IPS DF 6.9 (cell line): Measurements from ENCODE around the gene CLEC19A.

ENCODE experiments used
- DNase-seq: peaks from one replicate; pipeline ENCODE4 v3.0.0-alpha.2; 2013; ENCODE audit warnings: low read depth, low spot score
- H3K27ac ChIP-seq: one replicate; pipeline ENCODE4 v1.5.1; 2013; ENCODE audit warnings: low read length, control low read depth
- H3K27me3 ChIP-seq: 2 replicates; pipeline ENCODE4 v1.6.1; 2013; ENCODE audit warnings: mild to moderate bottlenecking, low read length; ENCODE audit not compliant: control insufficient read depth, insufficient read depth
- H3K36me3 ChIP-seq: 2 replicates; pipeline ENCODE4 v1.6.1; 2013; ENCODE audit warnings: low read length; ENCODE audit not compliant: control insufficient read depth, insufficient read depth
- H3K4me1 ChIP-seq: 2 replicates; pipeline ENCODE4 v1.6.1; 2013; ENCODE audit warnings: low read length; ENCODE audit not compliant: control insufficient read depth, insufficient read depth
- H3K4me3 ChIP-seq: 2 replicates; pipeline ENCODE4 v1.5.1; 2013; ENCODE audit warnings: mild to moderate bottlenecking, low read length
- H3K9me3 ChIP-seq: 2 replicates; pipeline ENCODE4 v1.6.1; 2013; ENCODE audit warnings: low read length, inconsistent platforms; ENCODE audit not compliant: control insufficient read depth, insufficient read depth
- WGBS: extraction: QIAGEN DNeasy Blood & Tissue Kit; methylation state at CpG from one replicate; pipeline ENCODE4 v1.1.7; 2013; ENCODE audit warnings: mixed read lengths, missing lambda C conversion rate; ENCODE audit not compliant: insufficient read length, insufficient coverage; 5-methylcytosine and 5-hydroxymethylcytosine counted together

CLEC19A gene

GRCh38 chr16:19346335-19346922, 60.9 kb downstream of the CLEC19A start:
- Histone ChIP-seq H3K27ac (no peak overlapping the region), H3K27me3 (no peaks in the 10 kb centered on the region), H3K36me3 (no peaks in the 10 kb centered on the region), H3K4me1 (peaks cover 1% of the 10 kb centered on the region; the same call in 1 of the 2 replicates), H3K4me3 (no peak overlapping the region), H3K9me3 (no peaks in the 10 kb centered on the region)
- no CpG with 5 or more reads among the region's 3 CpGs for WGBS
- DNase-seq = no peak

- DNase-seq = no peak
- WGBS = no CpG with 5 or more reads among the region's 6 CpGs
Observed at GRCh38 chr16:19348125-19348524, 62.6 kb downstream of the CLEC19A start.

GRCh38 chr16:19348578-19349315, 63.2 kb downstream of the CLEC19A start:
- DNase-seq = no peak

More at GRCh38 chr16:19348125-19348524, 62.6 kb downstream of the CLEC19A start:
- Histone ChIP-seq H3K4me1 (peaks cover 1% of the 10 kb centered on the region; the same call in 1 of the 2 replicates), H3K27me3 (no peaks in the 10 kb centered on the region), H3K36me3 (no peaks in the 10 kb centered on the region), H3K9me3 (no peaks in the 10 kb centered on the region), H3K4me3 (no peak overlapping the region), H3K27ac (no peak overlapping the region)

GRCh38 chr16:19354371-19354770, 68.8 kb downstream of the CLEC19A start:
- whole genome bisulfite sequencing = no CpG with 5 or more reads among the region's 2 CpGs
- no peak for DNase-seq
- Histone ChIP-seq H3K36me3 (no peaks in the 10 kb centered on the region), H3K4me3 (no peak overlapping the region), H3K27ac (no peak overlapping the region), H3K4me1 (no peaks in the 10 kb centered on the region), H3K9me3 (no peaks in the 10 kb centered on the region), H3K27me3 (no peaks in the 10 kb centered on the region)

More at GRCh38 chr16:19348578-19349315, 63.2 kb downstream of the CLEC19A start:
- H3K4me3 ChIP-seq = no peak overlapping the region
- no CpG with 5 or more reads among the region's 11 CpGs for WGBS
- H3K27ac ChIP-seq = no peak overlapping the region
- H3K27me3 ChIP-seq = no peaks in the 10 kb centered on the region
- no peaks in the 10 kb centered on the region for H3K9me3 ChIP-seq
- no peaks in the 10 kb centered on the region for H3K36me3 ChIP-seq
- H3K4me1 ChIP-seq = peaks cover 1% of the 10 kb centered on the region; the same call in 1 of the 2 replicates

- H3K4me3 ChIP-seq = no peak overlapping the region
- H3K27me3 ChIP-seq = no peaks in the 10 kb centered on the region
- H3K27ac ChIP-seq = no peak overlapping the region
- H3K9me3 ChIP-seq = no peaks in the 10 kb centered on the region
- H3K4me1 ChIP-seq = no peaks in the 10 kb centered on the region
- DNase-seq = no peak
- H3K36me3 ChIP-seq = no peaks in the 10 kb centered on the region
- WGBS = no CpG with 5 or more reads among the region's 4 CpGs
Observed at GRCh38 chr16:19356024-19356952, 70.8 kb downstream of the CLEC19A start.

GRCh38 chr16:19359556-19359955, 74.0 kb downstream of the CLEC19A start:
- WGBS = no CpG with 5 or more reads among the region's 2 CpGs

More at GRCh38 chr16:19359556-19359955, 74.0 kb downstream of the CLEC19A start:
- Histone ChIP-seq H3K36me3 (no peaks in the 10 kb centered on the region), H3K9me3 (no peaks in the 10 kb centered on the region), H3K4me3 (no peak overlapping the region), H3K27ac (no peak overlapping the region), H3K27me3 (no peaks in the 10 kb centered on the region), H3K4me1 (no peaks in the 10 kb centered on the region)
- DNase-seq = no peak
